SIG-M5 treated with dmso at 0.1 percent for 504 hours (cell line): ENCODE data around the gene TMEM18.
A peak's percentile ranks its signal among the peaks of the same experiment; 100 is the strongest.

Source experiments
- DNase-seq: peaks from one replicate; lab custom pipeline; 2025; ENCODE audit not compliant: unreplicated experiment; lab: John Stamatoyannopoulos, UW

The TMEM18 gene

DNA sequence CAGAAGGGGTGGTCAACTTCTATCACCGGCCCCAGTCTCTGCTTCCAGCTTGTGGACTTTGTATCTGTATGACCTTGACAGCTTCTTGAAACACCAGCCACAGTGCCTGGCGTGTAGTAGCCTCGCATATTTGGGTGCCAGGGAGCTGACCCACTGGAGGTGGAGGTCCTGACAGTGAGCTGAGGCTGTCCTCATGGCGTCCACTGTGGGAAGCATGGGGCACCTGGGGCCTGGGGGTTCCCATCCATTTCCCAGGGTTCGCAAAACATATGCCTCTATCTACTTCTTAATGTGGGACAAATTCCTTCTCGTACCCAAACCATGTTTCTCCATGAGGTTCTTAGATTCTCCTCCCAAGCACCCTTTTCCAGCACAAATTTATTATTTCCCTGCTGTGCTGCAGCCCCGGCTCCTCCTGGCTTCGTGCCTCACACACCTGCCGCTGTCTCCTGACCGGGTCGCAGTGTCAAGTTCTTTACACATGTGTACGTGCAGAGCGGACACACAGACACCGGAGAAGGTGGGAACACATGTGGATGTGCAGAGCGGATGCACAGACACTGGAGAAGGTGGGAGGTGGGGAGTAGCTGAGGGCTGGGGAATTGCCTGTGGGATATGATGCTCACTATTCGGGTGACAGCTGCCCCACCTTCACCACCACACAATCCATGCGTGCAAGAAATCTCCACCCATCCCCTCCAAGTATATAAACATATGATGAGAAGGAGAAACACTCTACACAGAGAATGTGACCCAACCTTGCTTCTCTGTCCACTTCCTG is 23.4 kb downstream of the TMEM18 start:
- DNase-seq, result no peak

DNA sequence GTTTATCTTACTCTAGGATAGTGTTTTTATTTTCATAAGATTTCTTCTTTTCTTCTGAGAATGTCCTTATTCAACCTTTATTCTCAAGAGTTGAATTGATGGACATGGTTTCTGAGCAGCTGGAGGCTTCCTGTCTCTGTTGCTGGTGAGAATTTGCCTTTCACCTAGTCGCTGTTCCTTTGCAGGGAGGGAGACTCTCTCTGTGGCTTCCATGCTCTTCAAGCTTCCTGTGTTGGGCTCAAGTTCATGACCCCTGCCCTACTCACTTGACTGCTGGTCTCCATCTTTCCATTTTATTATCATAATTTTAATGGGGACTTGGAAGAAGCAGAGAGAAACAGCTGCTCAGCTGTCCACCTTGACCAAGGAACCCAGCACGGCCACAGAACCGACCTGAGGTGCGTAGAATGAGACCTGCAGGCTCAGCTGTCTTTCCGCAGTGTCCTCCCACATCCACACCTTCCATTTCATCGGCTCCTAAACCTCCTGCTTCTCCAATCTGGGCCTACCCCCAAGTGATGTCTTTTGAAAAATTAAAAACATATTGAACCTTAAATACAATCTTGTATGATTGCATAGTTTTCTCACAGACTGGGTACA is 24.2 kb downstream of the TMEM18 start:
- no peak for DNase-seq

DNA sequence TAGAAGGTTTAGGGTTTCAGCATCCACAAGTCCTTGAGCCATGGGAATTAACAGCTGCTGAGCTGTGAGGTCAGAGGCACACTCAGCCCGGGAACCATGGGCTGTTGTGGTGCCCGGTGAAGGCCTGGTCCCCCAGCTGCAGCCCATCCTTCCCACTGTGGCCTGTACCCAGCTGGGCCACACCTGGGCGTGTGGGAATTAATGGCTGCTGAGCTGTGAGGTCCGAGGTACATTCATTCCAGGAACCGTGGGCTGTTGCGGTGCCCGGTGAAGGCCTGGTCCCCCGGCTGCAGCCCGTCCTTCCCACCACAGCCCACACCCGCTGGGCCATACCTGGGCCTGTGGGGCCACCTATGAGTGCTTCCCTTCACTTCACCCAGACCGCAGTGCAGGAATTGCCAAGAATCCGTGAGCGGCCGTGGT is 25.2 kb downstream of the TMEM18 start:
- DNase-seq, result no peak

DNA sequence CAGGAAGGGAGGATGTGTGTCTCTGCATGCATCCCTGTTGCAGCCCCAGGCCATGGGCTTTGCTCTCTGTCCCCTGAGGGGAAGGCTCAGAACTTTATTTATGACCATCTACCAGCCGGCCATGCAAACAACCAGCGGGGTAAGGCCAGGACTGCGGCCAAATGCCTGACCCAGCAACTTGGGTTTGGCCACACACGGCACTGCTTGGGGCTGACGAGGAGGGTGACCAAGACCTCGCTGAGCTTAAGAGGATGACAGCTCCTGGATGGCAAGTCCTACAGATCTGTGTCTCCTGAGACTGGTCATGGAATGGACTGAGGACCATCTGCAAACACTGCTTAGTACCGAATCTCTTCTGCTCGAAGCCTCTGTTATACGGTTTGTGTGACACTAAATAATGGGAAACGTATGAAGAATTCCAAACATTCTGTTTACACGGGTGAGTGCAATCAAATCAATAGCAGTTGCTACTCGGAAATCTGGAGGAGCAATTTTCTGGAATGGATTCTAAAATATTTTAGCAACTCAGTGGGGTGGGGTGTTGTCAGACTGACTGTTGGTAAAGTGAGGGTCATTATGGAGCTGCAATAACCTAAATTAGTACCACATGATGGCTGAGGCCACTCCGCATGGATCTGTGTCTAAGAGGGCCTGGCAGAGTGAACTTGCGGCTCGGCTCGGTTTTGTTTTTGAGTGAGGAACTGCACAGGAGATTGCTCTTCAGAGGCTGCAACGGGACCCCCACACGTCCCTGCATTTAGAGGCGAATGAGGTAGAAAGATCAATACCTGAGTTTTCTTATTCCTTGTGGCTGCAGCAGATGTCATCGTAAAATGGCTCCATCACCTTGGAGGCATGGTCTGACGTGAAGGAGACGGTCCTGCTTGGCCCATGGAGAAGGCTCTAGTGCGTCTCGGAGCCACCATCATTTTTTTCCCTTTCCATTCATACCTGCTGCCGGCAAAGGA is 26.6 kb downstream of the TMEM18 start:
- no peak for DNase-seq

DNA sequence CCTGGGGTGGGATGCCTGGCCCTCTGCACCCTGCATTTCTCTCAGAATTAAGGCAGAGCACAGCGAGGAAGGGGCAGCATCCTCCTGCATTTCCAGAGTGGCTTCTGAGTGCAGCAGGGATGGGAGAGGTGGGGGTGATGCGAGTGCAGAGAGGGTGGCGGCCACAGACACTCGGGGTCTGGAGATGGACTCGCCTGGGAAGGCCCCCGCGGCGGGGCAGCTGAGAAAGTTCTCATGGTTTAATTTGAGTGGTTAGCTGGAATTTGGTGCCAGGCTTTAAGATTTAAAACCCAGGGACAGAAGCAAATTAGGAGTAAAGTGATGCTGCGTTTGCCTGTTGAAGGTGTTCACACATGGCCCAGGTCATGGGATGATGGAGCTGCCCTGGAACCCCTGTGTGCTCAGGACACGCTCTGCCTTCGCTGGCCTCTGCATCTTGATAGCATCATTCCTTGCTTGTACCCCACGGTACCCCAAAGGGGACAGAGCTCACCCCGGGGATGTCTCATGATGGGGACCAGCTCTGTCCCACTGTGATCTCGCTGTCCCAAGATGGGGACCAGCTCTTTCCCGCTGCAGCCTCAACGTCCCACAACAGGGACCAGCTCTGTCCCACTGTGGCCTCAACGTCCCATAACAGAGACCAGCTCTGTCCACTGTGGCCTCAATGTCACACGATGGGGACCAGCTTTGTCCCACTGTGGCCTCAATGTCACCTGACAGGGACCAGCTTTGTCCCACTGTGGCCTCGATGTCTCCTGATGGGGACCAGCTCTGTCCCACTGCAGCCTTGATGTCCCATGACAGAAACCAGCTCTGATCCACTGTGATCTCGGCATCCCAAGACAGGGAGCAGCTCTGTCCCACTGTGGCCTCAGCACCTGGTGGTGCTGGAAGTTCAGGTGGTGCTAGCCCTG is 27.5 kb downstream of the TMEM18 start:
- DNase-seq, result no peak

DNA sequence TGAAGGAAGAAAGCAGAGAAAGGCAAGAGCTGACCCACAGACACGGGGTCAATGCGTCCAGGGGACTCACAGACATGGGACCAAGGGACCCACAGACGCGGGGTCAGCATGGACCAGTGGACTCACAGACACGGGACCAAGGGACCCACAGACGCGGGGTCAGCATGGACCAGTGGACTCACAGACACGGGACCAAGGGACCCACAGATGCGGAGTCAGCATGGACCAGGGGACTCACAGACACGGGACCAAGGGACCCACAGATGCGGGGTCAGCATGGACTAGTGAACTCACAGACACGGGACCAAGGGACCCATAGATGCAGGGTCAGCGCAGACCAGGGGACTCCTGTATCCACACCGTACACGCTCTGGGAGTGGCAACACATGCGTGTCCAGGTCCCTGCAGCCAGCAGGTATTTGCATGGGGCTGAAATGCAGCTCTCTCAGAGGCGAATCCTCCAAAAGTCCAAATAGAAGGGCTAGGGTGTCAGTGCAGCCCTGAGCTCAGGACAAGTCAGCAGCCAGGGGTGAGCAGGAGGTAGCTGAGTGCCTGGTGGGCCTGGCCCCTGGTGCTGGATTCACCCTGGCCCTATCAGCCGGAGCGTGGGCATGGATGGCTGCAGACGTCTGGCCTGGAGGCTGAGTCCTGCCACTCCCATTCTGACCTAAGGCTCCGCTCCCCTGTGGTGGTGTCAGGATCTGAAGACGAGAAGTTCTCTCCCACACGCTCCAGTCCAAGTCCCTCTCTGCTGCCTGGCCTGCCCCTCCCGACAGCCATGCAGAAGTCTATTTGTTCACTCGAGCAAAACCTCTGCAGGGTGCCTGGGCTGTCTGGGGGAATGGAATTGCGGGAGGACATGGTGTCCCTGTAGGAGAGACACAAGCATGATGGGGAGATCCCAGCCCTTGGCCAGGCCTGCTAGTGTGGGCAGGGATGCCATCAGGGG is 28.5 kb downstream of the TMEM18 start:
- DNase-seq, result no peak

DNA sequence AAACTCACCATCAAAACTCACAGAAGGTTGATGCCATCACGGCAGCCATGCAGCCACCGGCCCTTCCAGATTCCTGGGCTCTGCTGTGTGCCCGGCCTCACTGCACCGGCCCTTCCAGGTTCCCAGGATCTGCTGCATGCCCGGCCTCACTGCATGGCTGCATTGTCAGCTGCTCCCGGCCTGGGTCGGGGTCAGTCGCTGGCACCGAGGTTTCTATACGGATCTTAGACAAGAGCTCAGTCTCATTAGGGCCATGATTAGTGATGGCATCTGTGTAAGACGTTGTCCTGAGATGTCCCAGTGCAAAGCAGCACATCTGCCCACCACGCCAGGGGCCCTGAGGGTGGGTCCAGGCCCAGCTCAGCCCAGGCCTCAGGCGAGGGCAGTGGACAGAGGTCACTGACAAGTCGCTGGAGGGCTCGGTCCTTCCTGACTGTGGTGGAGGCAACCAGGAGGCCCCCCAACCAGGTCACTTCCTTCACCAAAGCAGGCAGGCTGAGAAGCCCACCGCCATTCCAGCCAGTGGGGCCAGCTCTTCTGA is 29.4 kb downstream of the TMEM18 start:
- DNase-seq, result no peak

DNA sequence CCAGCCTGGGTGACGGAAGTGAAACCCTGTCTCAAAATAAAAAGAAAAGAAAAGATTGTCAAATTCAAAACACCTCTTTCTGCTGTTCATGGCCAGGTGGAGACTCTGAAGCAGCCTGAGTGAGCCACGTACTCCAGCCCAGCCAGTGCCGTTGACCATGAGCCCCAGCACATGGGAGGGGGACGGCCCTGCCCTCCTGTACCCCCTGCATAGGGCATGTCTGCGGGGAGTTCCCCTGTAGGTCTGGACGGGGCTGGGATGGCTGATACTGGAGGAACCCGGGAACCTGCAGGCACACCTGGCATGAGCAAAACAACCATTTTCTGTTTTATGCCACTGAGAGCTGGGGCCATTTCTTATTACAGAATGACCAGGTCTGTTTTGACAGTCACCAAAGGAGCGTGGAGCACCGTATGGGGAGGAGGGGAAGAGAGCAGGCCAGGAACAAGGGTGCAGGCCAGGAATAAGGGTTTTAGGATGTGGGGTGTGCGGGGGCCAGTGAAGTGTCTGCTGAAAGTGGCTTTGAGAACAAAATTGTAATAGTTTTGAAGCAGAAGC is 30.1 kb downstream of the TMEM18 start:
- DNase-seq, result no peak

DNA sequence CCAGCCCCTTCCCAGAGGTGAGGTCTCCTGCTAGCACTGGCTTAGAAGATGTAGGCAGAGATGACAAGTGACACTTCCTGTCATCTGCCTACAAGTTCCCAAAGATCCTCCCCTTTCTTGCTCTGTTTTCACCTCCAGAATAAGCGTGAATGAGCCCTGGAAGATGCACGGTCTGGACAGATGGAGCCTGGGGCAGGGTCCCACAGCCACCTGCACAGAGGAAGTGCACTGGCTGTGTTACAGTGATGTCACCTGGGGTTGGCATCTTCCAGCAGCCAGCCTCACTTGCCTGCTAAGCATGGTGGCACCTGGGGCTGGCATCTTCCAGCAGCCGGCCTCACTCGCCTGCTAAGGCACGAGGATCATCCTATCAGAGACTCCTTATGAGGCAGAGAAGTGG is 32.3 kb downstream of the TMEM18 start:
- DNase-seq, result no peak

DNA sequence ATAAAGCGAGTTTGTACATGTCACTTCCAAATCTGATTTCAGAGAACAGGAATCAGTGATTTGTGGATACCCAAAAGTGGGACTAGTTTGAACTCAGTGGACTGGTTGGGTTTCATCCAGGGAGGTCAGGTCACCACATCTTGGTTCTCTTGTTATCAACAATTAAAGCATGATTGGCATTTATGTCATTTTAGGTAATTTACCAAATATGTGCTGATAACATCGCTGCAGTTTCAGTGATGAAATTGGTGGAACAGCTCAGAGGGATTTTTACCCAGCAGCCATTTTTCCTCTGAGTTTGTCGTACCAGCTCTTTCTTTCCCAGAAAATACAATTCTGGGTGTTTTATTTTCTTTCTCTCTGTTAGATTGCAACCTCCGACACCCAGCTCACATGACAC is 33.4 kb downstream of the TMEM18 start:
- no peak for DNase-seq

DNA sequence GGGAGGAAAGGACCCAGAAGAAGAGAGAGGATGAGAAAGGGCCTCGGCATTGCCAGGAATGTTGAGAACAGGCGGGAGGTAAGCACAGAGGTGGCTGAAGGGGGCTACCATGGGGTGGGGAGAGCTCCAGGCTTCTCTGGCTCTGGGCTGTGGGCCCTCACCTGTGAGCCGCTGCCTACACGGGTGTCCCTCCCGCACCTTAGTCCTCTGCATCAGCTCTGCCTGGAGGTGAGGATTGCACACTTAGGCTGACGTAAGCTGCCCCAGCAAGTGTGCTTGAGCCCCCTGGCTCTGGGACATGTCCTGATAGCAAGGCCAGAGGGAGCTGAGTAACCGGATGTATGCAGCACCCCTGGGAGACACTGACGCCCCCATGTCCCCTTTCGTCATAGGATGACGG is 33.9 kb downstream of the TMEM18 start:
- DNase-seq, result no peak

DNA sequence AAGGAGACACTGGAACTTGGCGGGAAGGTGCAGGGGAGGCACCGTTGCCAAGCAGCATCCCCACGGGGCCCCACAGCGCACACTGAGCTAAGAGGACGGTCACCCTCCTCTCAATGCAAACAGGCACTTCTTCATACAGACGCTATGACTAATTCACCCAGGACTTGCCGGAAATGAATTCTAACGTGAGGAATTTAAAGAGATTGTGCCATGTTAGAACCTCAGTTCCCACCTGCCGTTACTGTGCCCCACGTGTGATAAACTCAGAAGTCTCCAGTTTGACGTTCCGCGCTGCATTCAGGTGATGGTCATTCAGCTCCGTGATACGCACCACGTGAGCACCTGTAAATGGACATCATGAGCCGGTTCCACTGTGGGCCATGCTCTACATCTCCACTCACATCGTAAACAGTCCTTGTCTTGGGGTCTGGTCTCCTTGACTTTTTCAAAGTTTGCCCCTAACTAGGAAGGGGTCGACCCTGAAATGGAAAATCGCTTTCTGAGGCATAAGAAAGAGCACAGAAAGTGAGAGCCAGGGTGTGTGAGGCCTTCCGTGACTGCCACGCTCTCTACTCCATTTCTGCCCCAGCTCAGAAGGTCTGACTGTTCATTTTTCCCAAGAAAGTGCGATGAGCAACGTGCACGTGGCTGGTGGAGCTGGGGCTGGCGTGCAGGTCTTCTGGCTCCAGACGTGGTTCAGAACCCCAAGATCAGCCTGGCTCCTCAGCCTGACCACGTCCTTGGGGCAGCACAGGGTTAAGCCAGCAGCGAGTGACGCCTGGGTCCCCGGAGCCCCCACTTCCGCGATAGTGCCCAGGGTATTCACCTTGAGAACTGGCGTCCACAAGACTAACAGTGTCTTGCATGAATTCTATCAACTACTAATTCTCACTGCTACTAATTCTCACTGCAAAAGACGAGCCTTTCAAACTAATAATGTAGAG is 35.1 kb downstream of the TMEM18 start:
- DNase-seq, result no peak

DNA sequence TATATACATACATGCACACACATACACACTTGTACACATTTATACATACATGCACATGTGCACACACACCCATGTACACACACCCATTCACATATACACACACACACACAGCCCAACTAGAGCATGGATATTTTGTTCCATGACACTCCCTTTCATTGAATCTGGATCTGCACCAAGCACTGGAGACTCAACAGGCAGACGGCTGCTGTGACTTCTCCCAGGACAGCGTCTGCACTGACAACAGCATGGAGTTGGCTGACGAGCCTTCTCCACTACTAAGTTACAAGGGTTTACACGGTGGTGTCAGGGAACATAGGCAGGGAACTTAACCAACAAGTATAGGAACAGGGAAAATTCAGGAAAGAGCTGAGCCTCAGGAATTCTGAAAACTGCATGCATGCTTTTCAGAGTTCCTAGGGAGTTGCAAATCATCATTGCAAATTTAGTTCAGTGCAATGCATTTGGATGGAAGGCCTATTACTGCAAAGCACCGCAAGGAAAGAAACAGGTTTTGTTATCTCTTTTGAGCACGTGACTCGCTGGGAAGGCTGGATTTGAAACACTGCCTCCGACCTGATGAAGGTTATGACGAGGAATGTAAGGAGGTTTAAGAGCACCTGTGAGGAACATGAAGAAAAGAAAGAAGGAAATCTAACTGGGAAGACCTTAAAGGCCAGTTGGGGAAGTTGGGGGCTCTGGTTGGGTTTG is 35.9 kb downstream of the TMEM18 start:
- no peak for DNase-seq

DNA sequence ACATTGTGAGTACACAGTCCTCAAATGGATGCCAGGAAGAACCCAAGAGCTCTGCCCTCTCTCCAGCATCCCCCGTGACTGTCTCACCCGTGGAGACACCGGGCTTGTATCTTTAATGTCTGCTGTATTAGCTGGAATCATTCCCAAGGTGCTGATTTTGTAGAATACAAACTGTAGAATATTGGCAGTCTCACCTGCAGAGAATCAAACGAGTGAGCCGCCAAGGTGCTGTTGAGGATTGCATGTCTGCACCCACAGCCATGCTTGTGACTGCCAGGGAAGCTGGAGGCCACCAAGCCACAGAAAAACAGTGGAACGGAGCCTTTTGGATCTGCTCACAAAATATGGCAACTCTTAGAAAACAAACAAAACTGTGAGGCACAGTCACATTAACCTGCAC is 37.5 kb downstream of the TMEM18 start:
- DNase-seq, result no peak

DNA sequence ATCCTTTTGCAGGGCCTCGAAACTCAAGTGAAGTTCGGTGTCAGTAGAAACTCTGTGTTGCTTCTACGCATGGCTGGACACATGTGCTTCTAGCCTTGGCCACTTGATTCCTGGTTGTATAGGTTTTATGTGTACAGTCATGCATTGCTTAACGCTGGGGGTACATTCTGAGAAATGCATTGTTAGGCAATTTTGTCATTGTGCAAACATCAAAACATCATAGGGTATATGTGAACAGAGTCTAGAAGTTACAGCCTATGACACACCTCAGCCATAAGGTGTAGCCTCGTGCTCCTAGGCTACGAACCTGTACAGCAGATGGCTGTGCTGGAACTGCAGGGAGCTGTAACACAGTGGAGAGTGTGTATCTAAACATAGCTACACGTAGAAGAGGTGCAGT is 39.4 kb downstream of the TMEM18 start:
- DNase-seq, result no peak

DNA sequence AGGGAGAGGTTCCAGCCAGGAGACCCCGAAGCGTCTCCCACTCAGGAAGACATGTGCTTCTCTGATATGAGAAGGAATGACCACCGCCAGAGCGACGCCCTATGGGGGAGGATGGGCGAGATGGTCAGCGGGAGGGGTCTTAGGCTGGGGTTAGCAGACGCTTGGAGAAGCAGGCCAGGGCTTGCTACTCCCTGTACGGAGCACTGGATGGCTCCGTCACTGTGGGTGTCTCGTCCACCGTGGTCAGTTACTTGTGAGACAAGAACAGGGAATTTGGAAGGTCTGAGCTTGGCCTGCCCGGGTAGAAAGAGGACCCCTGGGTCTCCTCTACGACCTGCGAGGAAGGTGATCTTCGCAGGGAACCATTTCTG is 39.8 kb downstream of the TMEM18 start:
- no peak for DNase-seq

DNA sequence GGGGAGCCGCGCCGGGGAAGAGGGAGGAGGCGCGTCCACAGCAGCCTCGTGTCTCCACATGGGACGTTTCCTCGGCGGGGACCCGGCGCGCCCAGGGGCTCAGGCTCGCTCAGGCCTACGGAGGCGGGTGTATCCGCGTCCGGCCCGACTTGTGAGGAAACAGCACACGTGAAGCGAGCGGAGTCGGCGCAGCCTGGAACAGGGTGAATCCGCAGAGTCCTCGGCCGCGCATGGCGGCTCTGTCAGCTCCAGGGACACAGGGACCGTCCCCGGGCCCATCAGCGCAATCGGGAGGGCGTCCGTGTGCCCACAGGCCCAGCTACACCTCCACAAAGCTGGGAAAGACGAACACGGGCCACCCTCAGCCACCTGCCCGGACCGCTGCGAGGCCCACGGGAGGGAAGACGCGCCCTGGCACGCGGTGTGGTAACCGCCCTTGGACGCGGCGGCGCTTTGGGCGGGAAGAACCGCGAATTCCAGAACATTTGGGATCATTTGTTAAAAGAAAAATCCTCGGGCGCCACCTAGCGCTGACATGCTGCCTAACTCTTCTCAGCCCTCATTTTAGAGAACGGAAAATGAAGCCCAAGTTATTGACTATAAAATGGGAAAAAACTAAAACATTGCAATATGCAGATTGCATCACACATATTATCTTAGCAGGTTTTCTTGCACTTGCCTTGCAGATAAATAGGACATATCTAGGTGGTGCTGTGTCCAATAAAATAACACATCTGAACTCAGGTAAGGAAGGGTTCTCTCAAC is 40.4 kb downstream of the TMEM18 start:
- DNase-seq, result peak; percentile 29
